HEK293 (cell line): ENCODE results near the gene LSM14B.

ENCODE experiments used
- MEIS1 ChIP-seq: sonication (generic); formaldehyde crosslinking; IDR thresholded peaks from 2 replicates; pipeline ENCODE4 v1.8.1; 2022; ENCODE audit warnings: missing genetic modification reagents, mild to moderate bottlenecking, borderline replicate concordance
- SP2 ChIP-seq: fragments of 450-650 bp; formaldehyde crosslinking; IDR thresholded peaks from 2 replicates; pipeline ENCODE4 v1.5.1; 2016; ENCODE audit warnings: missing biosample characterization, missing genetic modification characterization
- ZBTB21 ChIP-seq: fragments of 450-650 bp; formaldehyde crosslinking; IDR thresholded peaks from 2 replicates; pipeline ENCODE4 v1.5.1; 2017; ENCODE audit warnings: missing biosample characterization, missing genetic modification characterization
- ZNF274 ChIP-seq, 2 experiments: fragments of 200-500 bp in 1 of 2; fragments of 450-650 bp in 1 of 2; sonication (Bioruptor generic) in 1 of 2; formaldehyde crosslinking in 1 of 2; IDR thresholded peaks; 2 replicates each; pipeline versions ENCODE4 v1.5.1 to v1.6.1; 2014 to 2016; ENCODE audit warnings: borderline replicate concordance in 1 of 2, inconsistent platforms in 1 of 2, low read length in 1 of 2, missing biosample characterization in 1 of 2, missing genetic modification characterization in 1 of 2
- ZNF423 ChIP-seq: fragments of 450-650 bp; formaldehyde crosslinking; IDR thresholded peaks from 2 replicates; pipeline ENCODE4 v1.5.1; 2016; ENCODE audit warnings: missing biosample characterization, missing genetic modification characterization
- ZNF623 ChIP-seq: fragments of 450-650 bp; formaldehyde crosslinking; IDR thresholded peaks from 2 replicates; pipeline ENCODE4 v1.5.1; 2016; ENCODE audit warnings: missing biosample characterization, missing genetic modification characterization
- ZNF707 ChIP-seq: fragments of 450-650 bp; formaldehyde crosslinking; IDR thresholded peaks from 2 replicates; pipeline ENCODE4 v1.5.1; 2016; ENCODE audit warnings: missing biosample characterization, missing genetic modification characterization
- ZNF830 ChIP-seq: fragments of 450-650 bp; IDR thresholded peaks from 2 replicates; pipeline ENCODE4 v1.5.0; 2018; ENCODE audit warnings: missing biosample characterization, missing genetic modification characterization, low read depth, mild to moderate bottlenecking, moderate library complexity
- ZNF837 ChIP-seq: fragments of 450-650 bp; formaldehyde crosslinking; IDR thresholded peaks from 2 replicates; pipeline ENCODE4 v1.5.1; 2016; ENCODE audit warnings: missing biosample characterization, missing genetic modification characterization
- TF ChIP-seq, protein P1 (sequence below): fragments of 450-650 bp; formaldehyde crosslinking; IDR thresholded peaks from 2 replicates; pipeline ENCODE4 v1.5.1; 2016; ENCODE audit warnings: missing biosample characterization, missing genetic modification characterization
- TF ChIP-seq, protein P2 (sequence below): fragments of 450-650 bp; formaldehyde crosslinking; IDR thresholded peaks from 2 replicates; pipeline ENCODE4 v1.5.1; 2016; ENCODE audit warnings: missing biosample characterization, missing genetic modification characterization
- TF ChIP-seq, protein P3 (sequence below): fragments of 450-650 bp; formaldehyde crosslinking; IDR thresholded peaks from 2 replicates; pipeline ENCODE4 v1.5.1; 2016; ENCODE audit warnings: missing biosample characterization, missing genetic modification characterization, low read depth

DNA sequence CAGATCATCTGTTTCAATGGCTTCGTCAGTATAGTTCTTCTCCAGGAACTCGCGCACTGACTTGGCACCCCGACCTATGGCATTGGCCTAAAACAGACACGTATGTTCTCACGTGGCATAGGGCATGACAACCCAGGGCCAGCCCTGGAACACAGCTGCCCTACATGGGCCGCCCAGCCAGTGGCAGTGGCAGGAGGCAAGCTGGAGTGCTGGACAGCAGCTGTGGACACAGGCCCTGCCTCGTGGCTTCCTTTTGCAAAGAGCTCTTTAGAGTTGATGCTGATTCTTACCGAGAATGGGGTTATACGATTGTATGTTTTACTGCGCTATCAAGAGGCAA lies 15.9 kb downstream of the LSM14B start:
- no peak for TF ChIP-seq MEIS1 (CRISPR knock-in tag)
- no peak for TF ChIP-seq ZNF274 (IDR thresholded peaks at IDR 0.05; ENCODE audit: low read length)
- TF ChIP-seq ZNF274 (tag by site-specific recombination; IDR thresholded peaks at IDR 0.05; ENCODE audit: borderline replicate concordance) = no peak
- TF ChIP-seq ZNF830 = no peak
- no peak for TF ChIP-seq ZNF423 (tag by site-specific recombination)
- TF ChIP-seq, protein P1, sequence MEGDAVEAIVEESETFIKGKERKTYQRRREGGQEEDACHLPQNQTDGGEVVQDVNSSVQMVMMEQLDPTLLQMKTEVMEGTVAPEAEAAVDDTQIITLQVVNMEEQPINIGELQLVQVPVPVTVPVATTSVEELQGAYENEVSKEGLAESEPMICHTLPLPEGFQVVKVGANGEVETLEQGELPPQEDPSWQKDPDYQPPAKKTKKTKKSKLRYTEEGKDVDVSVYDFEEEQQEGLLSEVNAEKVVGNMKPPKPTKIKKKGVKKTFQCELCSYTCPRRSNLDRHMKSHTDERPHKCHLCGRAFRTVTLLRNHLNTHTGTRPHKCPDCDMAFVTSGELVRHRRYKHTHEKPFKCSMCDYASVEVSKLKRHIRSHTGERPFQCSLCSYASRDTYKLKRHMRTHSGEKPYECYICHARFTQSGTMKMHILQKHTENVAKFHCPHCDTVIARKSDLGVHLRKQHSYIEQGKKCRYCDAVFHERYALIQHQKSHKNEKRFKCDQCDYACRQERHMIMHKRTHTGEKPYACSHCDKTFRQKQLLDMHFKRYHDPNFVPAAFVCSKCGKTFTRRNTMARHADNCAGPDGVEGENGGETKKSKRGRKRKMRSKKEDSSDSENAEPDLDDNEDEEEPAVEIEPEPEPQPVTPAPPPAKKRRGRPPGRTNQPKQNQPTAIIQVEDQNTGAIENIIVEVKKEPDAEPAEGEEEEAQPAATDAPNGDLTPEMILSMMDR (tag by site-specific recombination) = no peak
- TF ChIP-seq ZNF707 (tag by site-specific recombination) = no peak
- no peak for TF ChIP-seq ZNF837 (tag by site-specific recombination)
- no peak for TF ChIP-seq SP2
- TF ChIP-seq, protein P2, sequence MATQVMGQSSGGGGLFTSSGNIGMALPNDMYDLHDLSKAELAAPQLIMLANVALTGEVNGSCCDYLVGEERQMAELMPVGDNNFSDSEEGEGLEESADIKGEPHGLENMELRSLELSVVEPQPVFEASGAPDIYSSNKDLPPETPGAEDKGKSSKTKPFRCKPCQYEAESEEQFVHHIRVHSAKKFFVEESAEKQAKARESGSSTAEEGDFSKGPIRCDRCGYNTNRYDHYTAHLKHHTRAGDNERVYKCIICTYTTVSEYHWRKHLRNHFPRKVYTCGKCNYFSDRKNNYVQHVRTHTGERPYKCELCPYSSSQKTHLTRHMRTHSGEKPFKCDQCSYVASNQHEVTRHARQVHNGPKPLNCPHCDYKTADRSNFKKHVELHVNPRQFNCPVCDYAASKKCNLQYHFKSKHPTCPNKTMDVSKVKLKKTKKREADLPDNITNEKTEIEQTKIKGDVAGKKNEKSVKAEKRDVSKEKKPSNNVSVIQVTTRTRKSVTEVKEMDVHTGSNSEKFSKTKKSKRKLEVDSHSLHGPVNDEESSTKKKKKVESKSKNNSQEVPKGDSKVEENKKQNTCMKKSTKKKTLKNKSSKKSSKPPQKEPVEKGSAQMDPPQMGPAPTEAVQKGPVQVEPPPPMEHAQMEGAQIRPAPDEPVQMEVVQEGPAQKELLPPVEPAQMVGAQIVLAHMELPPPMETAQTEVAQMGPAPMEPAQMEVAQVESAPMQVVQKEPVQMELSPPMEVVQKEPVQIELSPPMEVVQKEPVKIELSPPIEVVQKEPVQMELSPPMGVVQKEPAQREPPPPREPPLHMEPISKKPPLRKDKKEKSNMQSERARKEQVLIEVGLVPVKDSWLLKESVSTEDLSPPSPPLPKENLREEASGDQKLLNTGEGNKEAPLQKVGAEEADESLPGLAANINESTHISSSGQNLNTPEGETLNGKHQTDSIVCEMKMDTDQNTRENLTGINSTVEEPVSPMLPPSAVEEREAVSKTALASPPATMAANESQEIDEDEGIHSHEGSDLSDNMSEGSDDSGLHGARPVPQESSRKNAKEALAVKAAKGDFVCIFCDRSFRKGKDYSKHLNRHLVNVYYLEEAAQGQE (tag by site-specific recombination) = peak; percentile 88
- no peak for TF ChIP-seq ZNF623
- TF ChIP-seq, protein P3, sequence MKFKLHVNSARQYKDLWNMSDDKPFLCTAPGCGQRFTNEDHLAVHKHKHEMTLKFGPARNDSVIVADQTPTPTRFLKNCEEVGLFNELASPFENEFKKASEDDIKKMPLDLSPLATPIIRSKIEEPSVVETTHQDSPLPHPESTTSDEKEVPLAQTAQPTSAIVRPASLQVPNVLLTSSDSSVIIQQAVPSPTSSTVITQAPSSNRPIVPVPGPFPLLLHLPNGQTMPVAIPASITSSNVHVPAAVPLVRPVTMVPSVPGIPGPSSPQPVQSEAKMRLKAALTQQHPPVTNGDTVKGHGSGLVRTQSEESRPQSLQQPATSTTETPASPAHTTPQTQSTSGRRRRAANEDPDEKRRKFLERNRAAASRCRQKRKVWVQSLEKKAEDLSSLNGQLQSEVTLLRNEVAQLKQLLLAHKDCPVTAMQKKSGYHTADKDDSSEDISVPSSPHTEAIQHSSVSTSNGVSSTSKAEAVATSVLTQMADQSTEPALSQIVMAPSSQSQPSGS (tag by site-specific recombination) = no peak
- no peak for TF ChIP-seq ZBTB21 (tag by site-specific recombination)
